HepG2 (cell line): ENCODE data around the gene UNC5CL. TPM values are rescaled to one million over a fixed set of nuclear protein-coding genes. Genes with fewer than 3 reads are reported as not detected.

Experiments
- CEBPB ChIP-seq: IDR thresholded peaks from 2 replicates; pipeline ENCODE4 v1.6.1; 2011; ENCODE audit warnings: low read depth, low read length, improper control_type of control experiment, borderline replicate concordance
- CREB3 ChIP-seq: sonication (generic); formaldehyde crosslinking; IDR thresholded peaks from 2 replicates; pipeline ENCODE4 v1.5.0; 2020; ENCODE audit warnings: missing genetic modification reagents
- CSRNP2 ChIP-seq: sonication (generic); formaldehyde crosslinking; conservative IDR thresholded peaks from 2 replicates; pipeline ENCODE4 v1.8.0; 2022; ENCODE audit warnings: low read depth, missing genetic modification reagents
- HDAC1 ChIP-seq: sonication (generic); formaldehyde crosslinking; IDR thresholded peaks from 2 replicates; pipeline ENCODE4 v1.5.1; 2020; ENCODE audit warnings: mild to moderate bottlenecking, missing genetic modification reagents
- HNF4A ChIP-seq: sonication (generic); formaldehyde crosslinking; IDR thresholded peaks from 2 replicates; pipeline ENCODE4 v1.4.0; 2020; ENCODE audit warnings: missing genetic modification reagents
- JDP2 ChIP-seq: sonication (generic); formaldehyde crosslinking; IDR thresholded peaks from 2 replicates; pipeline ENCODE4 v1.8.1; 2022; ENCODE audit warnings: missing genetic modification reagents, borderline replicate concordance
- MAFK ChIP-seq, 2 experiments: IDR thresholded peaks in 1 of 2; conservative IDR thresholded peaks in 1 of 2; 2 replicates each; pipeline ENCODE4 v1.6.1; 2011; ENCODE audit warnings: improper control_type of control experiment in 2 of 2, low read length in 2 of 2
- RERE ChIP-seq: IDR thresholded peaks from 2 replicates; pipeline ENCODE4 v1.6.1; 2016; ENCODE audit warnings: low read depth, missing genetic modification reagents, missing compliant biosample characterization
- SIX1 ChIP-seq: sonication (generic); formaldehyde crosslinking; IDR thresholded peaks from 2 replicates; pipeline ENCODE4 v1.4.0; 2020; ENCODE audit warnings: missing genetic modification reagents, borderline replicate concordance
- SMAD1 ChIP-seq: sonication (generic); formaldehyde crosslinking; IDR thresholded peaks from 2 replicates; pipeline ENCODE4 v1.4.0; 2020; ENCODE audit warnings: missing genetic modification reagents, low read depth, mild to moderate bottlenecking, borderline replicate concordance
- SNAI1 ChIP-seq: sonication (generic); formaldehyde crosslinking; IDR thresholded peaks from 2 replicates; pipeline ENCODE4 v1.5.0; 2020; ENCODE audit warnings: mild to moderate bottlenecking, missing genetic modification reagents, borderline replicate concordance
- SOX6 ChIP-seq, 2 experiments: fragments of 450-650 bp in 1 of 2; sonication (generic) in 1 of 2; formaldehyde crosslinking in 1 of 2; IDR thresholded peaks; 2 replicates each; pipeline versions ENCODE4 v1.4.0 to v1.6.1; 2017 to 2020; ENCODE audit warnings: antibody characterized with exemption in 1 of 2, mild to moderate bottlenecking in 1 of 2, missing genetic modification reagents in 1 of 2
- ZFP36 ChIP-seq: fragments of 150-350 bp; IDR thresholded peaks from 2 replicates; pipeline ENCODE4 v1.6.1; 2018; ENCODE audit warnings: borderline replicate concordance, low read length, low read depth; ENCODE audit not compliant: partially characterized antibody
- ZFP82 ChIP-seq: sonication (generic); formaldehyde crosslinking; IDR thresholded peaks from 2 replicates; pipeline ENCODE4 v1.5.1; 2020; ENCODE audit warnings: mild to moderate bottlenecking, missing genetic modification reagents, borderline replicate concordance
- ZNF280D ChIP-seq: sonication (generic); formaldehyde crosslinking; IDR thresholded peaks from 2 replicates; pipeline ENCODE4 v1.5.1; 2020; ENCODE audit warnings: mild to moderate bottlenecking, missing genetic modification reagents
- ZNF468 ChIP-seq: sonication (generic); formaldehyde crosslinking; IDR thresholded peaks from 2 replicates; pipeline ENCODE4 v1.8.0; 2022; ENCODE audit warnings: mild to moderate bottlenecking, moderate library complexity, missing genetic modification reagents
- ZNF644 ChIP-seq: IDR thresholded peaks from 2 replicates; pipeline ENCODE4 v1.6.1; 2016; ENCODE audit warnings: low read depth
- ZNF782 ChIP-seq: sonication (generic); formaldehyde crosslinking; IDR thresholded peaks from 2 replicates; pipeline ENCODE4 v1.4.0; 2020; ENCODE audit warnings: missing genetic modification reagents, mild to moderate bottlenecking, borderline replicate concordance
- ZSCAN22 ChIP-seq: sonication (generic); formaldehyde crosslinking; IDR thresholded peaks from 2 replicates; pipeline ENCODE4 v1.4.0; 2020; ENCODE audit warnings: mild to moderate bottlenecking, missing genetic modification reagents
- polyA plus RNA-seq, 8 experiments: library from polyadenylated mRNA; depleted of rRNA in 3 of 8; stranded (reverse) in 7 of 8; unstranded in 1 of 8; fragments of >200 nt; fragmentation: Illumina TruSeq in 4 of 8; extraction: Trizol in 4 of 8; gene quantifications; 2 replicates each; pipeline versions ENCODE4 v1.2.1 to v1.2.3, GENCODE V29; 2011 to 2016; ENCODE audit warnings: low read depth in 4 of 8, missing spikeins in 1 of 8, mixed read lengths in 1 of 8; ENCODE audit not compliant: insufficient read depth in 1 of 8
- total RNA-seq, 5 experiments: library from RNA; depleted of rRNA; stranded (reverse); fragments of >200 nt; fragmentation: Illumina TruSeq; extraction: Trizol; gene quantifications; 2 replicates each; pipeline ENCODE4 v1.2.3, GENCODE V29; 2016; ENCODE audit warnings: low read depth in 1 of 5

The UNC5CL gene
- total and polyA plus RNA-seq, 2 of the 13 experiments (the other 11 are each of a cell fraction or from before 2014, with no cell fraction given), result 2.4 to 2.5 TPM

- no peak for TF ChIP-seq CSRNP2 (CRISPR knock-in tag)
- 0 out of 2 replicates have a peak, but pooled peaks have one; percentile 40 for TF ChIP-seq HDAC1 (CRISPR knock-in tag)
- TF ChIP-seq ZNF280D (CRISPR knock-in tag), result no peak
- TF ChIP-seq ZFP36, result no peak
- no peak for TF ChIP-seq SOX6 (IDR thresholded peaks at IDR 0.05)
- TF ChIP-seq SOX6 (CRISPR knock-in tag; IDR thresholded peaks at IDR 0.05), result peak; percentile 82
- no peak for TF ChIP-seq JDP2
- no peak for TF ChIP-seq ZNF644 (CRISPR knock-in tag)
- no peak for TF ChIP-seq ZSCAN22
- TF ChIP-seq CREB3 (CRISPR knock-in tag), result no peak
- no peak for TF ChIP-seq ZNF782 (CRISPR knock-in tag)
- no peak for TF ChIP-seq ZFP82 (CRISPR knock-in tag)
- no peak for TF ChIP-seq RERE (CRISPR knock-in tag)
- no peak for TF ChIP-seq ZNF468 (CRISPR knock-in tag)
- TF ChIP-seq SNAI1 (CRISPR knock-in tag), result no peak
- peak; percentile 30; the same call in 1 of the 2 replicates for TF ChIP-seq HNF4A (CRISPR knock-in tag)
- no peak for TF ChIP-seq SMAD1 (CRISPR knock-in tag)
- TF ChIP-seq SIX1 (CRISPR knock-in tag), result peak; percentile 89; the same call in 1 of the 2 replicates
- no peak for TF ChIP-seq MAFK (conservative IDR thresholded peaks at IDR 0.05 in 1 of 2, IDR thresholded peaks at IDR 0.05 in 1 of 2; ENCODE audit: low read length in 2 of 2)
- no peak for TF ChIP-seq CEBPB
Measured at GRCh38 chr6:41011673-41012072, 27.3 kb downstream of the UNC5CL start (continued).
